GM18951 (cell line): Measurements from ENCODE around the gene ZNF626.
"Not testable (repeated sequence)": the region's sequence is repeated elsewhere in the genome, so short reads cannot be mapped to it uniquely, and the experiment has no call there.

Experiments used
- POLR2A ChIP-seq: IDR thresholded peaks from 4 replicates; pipeline ENCODE4 v1.6.1; 2011; ENCODE audit warnings: mild to moderate bottlenecking; ENCODE audit not compliant: insufficient read length, insufficient read depth; ENCODE audit errors: extremely low read depth
- in situ Hi-C: fragments of 300-500 bp; cut with MboI; formaldehyde crosslinking; loops from one replicate; pipeline ENCODE4 v1.12.0; 2022; ENCODE audit warnings: low sequenced_read_pairs, mixed read lengths, inconsistent platforms; ENCODE audit not compliant: unreplicated experiment

Gene ZNF626

DNA sequence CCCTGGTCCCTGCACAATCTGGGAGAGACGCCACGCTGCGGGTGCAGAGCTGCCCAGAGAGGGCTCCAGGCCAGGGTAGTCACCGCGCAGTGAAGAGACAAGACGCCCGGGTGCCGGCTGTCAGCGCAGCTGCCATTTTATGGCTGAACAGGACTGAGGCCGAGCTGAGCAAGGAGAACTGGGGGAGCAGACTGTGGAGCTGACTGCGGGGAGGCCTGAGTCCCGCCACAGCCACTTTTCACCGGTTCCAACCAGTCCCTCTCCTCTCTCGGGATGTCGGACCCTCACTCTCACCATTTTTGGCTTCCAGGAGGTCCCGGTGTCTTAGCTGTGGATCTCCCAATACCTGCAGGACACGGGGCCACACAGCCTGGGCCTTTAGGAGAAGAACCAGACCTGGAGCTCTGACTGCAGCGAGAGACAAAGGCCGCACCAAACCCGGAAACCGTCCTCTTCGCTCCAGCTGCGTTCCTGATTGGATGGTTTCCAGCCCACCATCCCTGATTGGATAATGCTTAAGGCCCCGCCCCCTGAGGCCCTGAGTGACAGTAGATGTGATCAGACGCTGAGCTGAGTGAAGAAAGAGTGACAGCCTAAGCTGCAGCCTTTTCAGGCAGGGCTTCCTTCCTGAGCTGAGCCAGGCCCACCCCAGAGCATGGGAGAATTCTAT lies at the start of gene ZNF626:
ZNF626 (minus strand) TSS at position 422 of the 670 bp plus-strand sequence; CDS start at position 297, 125 bp downstream.
- no peak for TF ChIP-seq POLR2A
- in situ Hi-C loops, result no loop called here

DNA sequence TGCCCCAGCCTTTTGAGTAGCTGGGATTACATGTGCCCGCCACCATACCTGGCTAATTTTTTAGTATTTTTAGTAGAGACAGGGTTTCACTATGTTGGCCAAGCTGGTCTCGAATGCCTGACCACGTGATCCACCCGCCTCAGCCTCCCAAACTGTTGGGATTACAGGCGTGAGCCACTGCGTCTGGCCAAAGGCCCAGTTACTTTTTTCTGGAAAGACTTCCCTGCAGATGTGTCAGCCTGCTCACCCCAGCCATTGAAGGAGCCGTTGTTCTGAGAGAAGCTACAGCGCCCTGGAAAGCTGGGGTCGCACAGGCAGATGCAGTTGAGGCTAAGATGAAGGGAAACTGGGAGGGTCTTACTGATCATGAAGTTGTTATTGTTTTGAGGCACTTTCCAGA lies 7.9 kb upstream of the ZNF626 start:
- no peak for TF ChIP-seq POLR2A

DNA sequence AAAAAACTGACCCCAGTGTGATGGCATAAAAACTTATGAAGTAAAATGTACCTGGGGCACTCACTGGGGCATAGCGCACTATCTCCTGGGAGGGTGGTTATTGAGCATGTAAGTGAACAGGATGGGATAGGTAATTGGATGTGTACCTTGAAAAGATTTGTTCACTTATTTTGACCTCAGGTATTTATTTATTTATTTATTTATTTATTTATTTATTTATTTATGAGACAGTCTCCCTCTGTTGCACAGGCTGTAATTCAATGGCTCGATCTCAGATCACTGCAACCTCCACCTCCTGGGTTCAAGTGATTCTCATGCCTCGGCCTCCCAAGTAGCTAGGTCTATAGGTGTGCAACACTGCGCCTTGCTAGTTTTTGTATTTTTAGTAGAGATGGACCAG lies 5.9 kb upstream of the ZNF626 start:
- no peak for TF ChIP-seq POLR2A

More for the DNA sequence above, 7.9 kb upstream of the ZNF626 start:
- in situ Hi-C loops, result no loop called here

DNA sequence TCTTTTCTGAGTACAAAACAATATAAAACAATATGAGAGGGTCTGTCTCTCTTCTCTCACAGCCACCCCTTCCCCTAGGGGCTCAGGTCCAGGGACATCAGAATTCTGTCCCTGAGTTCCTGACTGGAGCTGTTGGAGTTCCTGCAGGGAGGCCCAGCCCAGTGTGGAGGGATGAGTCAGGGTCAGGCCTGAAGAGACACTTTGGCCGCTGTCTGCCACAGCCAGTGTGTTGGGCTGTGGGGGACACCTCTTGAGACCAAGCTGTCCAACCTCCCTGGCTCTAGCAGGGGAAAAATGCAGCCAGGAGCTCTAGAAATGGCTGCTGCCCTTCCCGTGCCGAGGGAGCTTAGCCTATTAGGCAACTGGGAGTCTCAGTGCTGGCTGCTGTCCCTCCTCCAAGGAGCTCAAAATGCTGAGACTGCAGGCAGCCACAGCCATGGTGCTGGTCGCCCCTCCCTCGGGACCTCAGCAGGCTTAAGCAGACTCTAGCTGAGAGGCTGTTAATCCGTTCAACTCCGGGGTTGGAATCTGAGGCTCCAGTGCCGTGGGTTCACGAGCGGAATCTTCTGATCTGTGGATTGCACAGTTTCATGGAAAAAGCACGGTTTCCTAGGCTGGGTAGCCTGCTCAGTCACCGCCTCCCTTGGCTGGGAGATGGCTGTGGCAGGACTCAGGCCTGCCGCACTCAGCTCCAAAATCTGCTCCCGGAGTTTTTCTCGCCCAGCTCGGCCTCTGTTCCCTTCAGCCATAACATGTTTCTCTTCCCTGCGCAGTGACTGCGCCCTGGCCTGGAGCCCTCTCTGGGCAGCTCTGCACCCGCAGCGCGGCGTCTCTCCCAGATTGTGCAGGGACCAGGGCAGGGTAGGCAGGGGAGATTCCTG lies 3.8 kb upstream of the ZNF626 start:
- no peak for TF ChIP-seq POLR2A
- in situ Hi-C loops, result no loop called here

More for the DNA sequence above, 5.9 kb upstream of the ZNF626 start:
- in situ Hi-C loops, result no loop called here

DNA sequence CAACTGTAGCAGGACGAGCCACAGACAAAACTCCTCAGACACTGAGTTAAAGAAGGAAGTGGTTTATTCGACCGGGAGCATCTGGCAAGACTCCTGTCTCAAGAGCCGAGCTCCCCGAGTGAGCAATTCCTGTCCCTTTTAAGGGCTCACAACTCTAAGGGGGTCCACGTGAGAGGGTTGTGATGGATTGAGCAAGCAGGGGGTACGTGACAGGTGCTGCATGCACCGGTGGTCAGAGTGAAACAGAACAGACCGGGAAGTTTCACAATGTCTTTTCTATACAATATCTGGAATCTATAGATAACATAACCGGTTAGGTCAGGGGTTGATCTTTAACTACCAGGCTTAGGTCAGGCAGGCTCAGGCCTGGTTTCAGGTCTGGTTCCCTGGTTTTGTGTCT lies 3.1 kb upstream of the ZNF626 start:
- in situ Hi-C loops, result not testable (repeated sequence)

DNA sequence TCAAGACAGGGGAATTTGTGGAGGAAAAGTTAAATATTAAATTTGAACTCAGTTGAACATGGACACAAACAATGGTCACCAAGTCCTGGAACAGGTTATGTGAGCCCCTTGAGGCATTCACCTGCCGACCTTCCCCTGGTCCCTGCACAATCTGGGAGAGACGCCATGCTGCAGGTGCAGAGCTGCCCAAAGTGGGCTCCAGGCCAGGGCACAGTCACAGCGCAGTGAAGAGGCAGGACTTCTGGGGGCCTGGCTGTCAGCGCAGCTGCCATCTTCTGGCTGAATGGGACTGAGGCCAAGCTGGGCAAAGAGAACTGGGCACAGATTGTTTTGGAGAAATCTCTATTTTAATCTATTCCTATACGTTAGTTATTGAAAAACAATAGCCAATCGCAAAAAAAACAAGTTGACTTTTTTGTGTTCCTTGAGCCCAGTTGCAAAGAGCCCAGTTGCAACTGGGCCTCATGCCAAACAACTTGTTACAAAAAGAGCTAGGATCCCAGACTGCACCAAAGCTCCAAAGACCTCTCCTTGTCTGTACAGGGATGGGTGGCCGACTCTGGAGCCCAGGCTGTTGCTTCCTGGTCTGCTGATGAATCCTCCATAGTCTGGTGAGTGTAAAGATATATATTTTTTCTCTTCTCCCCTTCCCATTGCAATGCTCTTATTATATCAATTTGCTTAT lies 1.2 kb upstream of the ZNF626 start:
- in situ Hi-C loops, result no loop called here
- TF ChIP-seq POLR2A, result no peak

DNA sequence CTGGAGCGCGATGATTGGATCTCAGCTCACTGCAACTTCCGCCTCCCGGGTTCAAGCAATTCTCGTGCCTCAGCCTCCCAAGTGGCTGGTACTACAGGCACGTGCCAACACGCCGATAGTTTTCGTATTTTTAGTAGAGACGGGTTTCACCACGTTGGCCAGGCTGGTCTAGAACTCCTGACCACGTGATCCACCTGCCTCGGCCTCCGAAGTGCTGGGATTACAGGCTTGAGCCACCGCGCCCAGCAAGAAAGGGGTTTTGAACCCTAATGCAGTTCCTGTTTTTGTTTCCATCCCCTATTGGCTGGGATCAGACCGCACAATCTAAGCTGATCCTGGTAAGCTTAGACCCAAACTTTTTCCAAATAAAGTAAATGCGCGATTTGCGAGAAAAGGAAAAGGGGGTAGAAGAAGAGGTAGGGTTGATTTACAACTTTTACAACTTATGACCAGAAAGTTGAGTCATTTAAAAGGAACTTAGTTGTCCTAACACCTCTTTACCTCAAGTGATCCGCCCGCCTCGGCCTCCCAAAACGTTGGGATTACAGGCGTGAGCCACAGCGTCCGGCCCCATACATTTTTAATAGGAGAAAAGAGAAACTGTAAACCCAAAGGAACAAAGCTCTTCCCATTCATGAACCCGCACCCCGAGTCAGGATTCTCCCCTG lies 764 bp downstream of the ZNF626 start:
- TF ChIP-seq POLR2A, result no peak
- in situ Hi-C loops, result no loop called here

DNA sequence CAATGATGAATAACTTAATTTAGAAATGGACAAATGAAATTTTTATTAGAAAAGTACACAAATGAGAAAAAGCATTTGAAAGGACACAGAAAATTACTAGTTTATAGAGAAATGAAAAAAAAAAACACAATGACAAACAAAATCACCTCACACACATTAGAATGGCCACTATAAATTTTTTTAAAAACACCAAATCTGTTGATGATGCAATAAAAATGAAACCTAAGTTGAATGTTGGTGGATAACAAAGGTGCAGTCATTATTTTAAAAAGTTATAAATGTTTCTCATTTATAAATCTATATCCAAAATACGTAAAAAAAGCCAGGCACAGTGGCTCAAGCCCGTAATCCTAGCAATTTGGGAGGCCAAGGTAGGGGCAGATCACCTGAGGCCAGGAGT lies 20.8 kb downstream of the ZNF626 start:
- TF ChIP-seq POLR2A, result no peak
- in situ Hi-C loops, result no loop called here

DNA sequence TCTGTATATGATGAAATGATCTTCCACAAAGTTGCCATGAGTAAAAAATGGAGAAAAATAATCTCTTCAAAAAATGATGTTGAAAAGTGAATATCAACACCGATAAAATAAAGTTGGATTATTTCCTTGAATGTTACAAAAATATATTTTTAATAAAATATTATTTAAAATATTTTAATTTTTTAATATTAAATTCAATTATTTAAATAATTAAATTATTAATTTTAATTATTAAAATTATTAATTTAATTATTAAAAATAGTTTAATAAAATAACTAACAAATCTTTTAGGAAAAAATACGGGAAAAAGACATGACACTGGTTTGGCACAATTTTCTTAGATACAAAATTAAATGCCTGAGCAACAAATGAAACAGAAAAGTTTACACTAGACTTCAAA lies 21.3 kb downstream of the ZNF626 start:
- TF ChIP-seq POLR2A, result no peak
- in situ Hi-C loops, result no loop called here

DNA sequence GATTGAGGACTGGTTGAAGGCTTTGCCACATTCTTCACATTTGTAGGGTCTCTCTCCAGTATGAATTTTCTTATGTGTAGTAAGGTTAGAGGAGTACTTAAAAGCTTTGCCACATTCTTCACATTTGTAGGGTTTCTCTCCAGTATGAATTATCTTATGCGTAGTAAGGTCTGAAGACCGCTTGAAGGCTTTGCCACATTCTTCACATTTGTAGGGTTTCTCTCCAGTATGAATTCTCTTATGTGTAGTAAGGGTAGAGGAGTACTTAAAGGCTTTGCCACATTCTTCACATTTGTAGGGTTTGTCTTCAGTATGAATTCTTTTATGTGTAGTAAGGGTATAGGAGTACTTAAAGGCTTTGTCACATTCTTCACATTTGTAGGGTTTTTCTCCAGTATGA lies 36.8 kb downstream of the ZNF626 start:
- in situ Hi-C loops, result not testable (repeated sequence)

DNA sequence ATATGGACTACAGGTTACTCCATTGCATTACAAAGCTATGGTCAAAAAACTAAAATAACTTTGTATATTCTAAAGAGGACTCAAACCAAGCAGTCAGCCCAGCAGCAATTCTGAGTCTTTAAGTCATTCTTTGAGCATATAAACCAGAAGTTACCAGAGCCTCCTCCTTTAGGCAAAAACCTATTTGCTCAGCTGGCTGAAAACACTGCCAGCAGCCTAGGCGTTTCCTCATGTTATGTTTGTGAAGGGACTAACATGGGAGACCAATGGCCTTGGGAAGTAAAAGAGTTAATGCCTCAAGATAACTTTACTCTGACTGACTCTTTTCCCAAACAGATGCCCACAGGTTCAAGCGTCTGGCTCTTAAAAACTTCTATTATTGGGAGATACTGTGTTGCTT lies 45.3 kb downstream of the ZNF626 start:
- TF ChIP-seq POLR2A, result no peak
- in situ Hi-C loops, result loop anchor here (5.0 kb wide), 1 partner anchor 86 kb away; no protein-coding TSS in a partner anchor

DNA sequence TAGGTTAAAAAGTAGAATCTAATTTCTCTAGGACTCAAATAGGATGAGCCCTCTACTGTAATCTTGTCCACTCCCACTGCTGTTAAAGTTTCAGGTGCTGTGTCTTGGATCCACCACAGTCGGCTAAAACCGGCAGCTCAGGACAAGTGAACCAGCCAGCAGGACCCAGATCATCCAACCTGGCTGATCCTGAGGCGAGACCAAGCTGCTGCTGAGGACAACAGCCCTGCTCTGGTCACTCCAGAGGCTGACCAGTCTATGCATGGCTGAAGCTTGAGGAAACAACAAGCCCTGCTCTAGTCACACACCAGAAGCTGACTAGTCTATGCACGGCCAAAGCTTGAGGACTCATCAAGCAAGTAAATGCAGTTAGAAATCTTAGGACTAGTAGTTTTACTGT lies 46.4 kb downstream of the ZNF626 start:
- in situ Hi-C loops, result loop anchor here (5.0 kb wide), 1 partner anchor 87 kb away; no protein-coding TSS in a partner anchor

DNA sequence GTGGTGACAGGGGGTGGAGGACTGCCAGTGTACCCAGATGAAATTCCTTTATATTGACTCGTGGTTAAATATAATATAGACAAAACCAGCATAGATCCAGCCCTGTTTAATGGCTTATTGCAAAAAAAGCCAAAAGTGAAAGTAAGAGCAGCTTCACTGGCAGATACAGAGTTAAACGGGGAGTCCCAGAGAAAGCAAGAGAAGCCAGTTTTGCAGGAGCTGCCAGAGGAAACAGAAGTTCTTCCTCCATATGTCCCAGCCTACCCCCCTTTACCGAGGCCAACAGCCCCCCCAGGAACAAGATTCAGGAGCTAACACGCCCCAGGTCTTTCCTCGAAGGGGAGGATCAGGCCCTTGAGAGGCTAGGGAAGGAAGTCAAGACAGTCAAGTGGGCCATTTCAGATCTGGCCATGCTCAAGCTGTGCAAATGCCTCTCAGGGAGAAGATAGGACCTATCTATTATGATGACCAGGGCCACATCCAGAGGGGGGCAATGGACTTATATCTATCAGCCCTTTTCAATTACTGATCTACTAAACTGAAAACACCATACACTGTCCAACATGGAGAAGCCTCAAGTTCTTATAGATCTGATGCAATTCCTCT lies 48.6 kb downstream of the ZNF626 start:
- in situ Hi-C loops, result no loop called here
- TF ChIP-seq POLR2A, result no peak
